Activated CD8-positive, alpha-beta memory T cell treated with anti-CD3 and anti-CD28 coated beads for 1 hour (primary cell): ENCODE data around the gene CHID1.

Source experiments
- DNase-seq, 2 donors: peaks; one replicate each; pipeline ENCODE4 v3.0.0-alpha.2; 2020; ENCODE audit warnings: low read depth in 1 of 2; ENCODE audit errors: extremely low read depth in 1 of 2

Gene CHID1

DNA sequence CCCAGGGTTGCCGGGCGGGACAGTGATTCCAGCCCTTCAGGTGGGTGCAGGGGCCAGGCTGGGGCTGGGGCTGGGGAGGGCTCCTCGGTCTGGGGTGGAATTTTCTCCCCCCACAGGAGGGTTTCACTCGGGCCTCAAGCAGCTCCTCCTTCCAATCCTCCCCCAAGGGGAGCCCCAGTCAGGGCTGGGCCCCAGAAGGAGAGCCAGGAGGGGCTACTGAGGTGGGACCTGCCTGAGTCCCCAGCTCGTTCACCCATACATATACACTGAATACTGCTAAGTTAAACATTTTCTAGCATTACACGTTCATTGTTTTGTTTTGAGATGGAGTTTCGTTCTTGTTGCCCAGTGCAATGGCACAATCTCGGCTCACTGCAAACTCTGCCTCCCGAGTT, 84.4 kb downstream of the CHID1 start:
- no peak for DNase-seq

- DNase-seq = no peak
Observed at GRCh38 chr11:825366-826226, 85.0 kb downstream of the CHID1 start.

DNA sequence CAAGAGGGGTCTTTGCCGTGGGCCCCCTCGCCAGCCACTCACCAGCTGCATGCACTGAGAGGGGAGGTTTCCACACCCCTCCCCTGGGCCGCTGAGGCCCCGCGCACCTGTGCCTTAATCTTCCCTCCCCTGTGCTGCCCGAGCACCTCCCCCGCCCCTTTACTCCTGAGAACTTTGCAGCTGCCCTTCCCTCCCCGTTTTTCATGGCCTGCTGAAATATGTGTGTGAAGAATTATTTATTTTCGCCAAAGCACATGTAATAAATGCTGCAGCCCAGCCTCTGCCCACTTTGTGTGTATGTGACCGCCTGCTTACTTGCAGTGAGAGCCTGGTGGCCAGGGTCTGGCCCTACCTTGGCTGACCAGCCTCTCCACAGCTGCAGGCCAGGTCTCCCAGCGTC, 85.7 kb downstream of the CHID1 start:
- DNase-seq = no peak

- DNase-seq = no peak
Observed at GRCh38 chr11:824292-824880, 86.2 kb downstream of the CHID1 start.

- no peak for DNase-seq
Observed at GRCh38 chr11:823441-824291, 86.9 kb downstream of the CHID1 start.

GRCh38 chr11:821512-822371, 88.9 kb downstream of the CHID1 start:
- no peak for DNase-seq

- no peak for DNase-seq
Observed at GRCh38 chr11:820655-821511, 89.7 kb downstream of the CHID1 start.

DNA sequence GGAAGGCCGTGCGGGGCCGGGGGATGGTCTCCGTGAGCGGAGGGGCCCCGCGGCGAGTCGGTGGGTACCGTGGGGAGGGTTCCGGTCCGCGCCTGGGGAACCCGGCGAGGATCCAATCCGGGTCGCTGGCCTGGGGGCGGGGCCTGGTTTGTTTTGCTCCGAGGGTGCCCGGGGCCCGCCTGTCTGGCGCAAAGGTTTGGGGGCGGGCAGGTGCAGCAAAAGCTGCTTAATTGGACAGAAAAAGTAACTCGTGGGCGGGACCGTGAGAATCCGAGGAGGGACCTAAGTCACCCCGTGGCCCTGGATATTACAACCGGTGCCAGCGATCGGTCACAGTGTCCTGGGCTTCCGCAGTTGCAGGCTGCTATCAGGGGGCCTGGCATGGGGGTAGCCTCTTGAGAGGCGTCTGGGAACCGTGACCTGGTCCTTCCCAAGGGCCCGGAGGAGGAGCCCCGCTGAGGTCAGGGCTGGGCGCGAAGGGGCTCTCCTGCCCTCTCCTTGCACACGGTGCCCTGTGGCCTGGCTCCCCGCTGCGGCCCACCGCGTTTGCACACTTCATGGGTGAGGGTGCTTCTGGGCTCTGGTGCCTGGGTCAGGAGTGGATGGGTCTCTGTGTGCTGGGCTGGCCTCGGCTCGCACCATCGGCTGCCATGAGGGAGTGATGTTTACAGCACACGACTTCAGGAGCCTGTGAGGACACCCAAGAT, 90.5 kb downstream of the CHID1 start:
- peak; percentile 88 to 91 for DNase-seq

DNA sequence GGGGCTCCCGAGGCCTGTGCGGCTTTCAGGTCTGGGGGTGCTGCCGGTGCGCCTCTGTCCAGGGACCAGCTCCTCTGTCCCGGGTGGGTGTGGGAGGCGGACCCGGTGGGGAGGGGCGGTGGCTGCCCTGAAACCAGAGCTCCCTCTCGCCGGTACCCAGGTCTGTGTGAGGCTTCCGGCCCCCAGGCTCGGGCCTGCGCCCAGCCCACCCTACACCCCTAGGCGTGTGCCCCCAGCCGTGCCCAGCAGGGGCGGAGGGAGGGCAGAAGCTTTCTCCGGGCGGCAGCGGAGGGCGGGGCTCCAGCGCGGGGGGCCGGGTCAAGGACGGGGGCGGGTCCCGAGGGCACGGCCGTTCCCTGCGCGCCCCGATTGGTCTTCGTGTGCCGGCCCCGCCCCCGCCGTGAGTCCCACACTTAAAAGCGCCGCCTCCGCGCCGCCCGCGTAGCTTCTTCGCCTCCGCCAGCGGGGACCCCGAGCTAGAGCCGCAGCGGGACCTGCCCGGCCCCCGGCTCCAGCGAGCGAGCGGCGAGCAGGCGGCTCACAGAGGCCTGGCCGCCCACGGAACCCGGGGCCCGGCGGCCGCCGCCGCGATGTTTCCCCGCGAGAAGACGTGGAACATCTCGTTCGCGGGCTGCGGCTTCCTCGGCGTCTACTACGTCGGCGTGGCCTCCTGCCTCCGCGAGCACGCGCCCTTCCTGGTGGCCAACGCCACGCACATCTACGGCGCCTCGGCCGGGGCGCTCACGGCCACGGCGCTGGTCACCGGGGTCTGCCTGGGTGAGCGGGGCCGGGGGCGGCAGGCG, 91.3 kb downstream of the CHID1 start:
- DNase-seq = peak; percentile 72 to 93

DNA sequence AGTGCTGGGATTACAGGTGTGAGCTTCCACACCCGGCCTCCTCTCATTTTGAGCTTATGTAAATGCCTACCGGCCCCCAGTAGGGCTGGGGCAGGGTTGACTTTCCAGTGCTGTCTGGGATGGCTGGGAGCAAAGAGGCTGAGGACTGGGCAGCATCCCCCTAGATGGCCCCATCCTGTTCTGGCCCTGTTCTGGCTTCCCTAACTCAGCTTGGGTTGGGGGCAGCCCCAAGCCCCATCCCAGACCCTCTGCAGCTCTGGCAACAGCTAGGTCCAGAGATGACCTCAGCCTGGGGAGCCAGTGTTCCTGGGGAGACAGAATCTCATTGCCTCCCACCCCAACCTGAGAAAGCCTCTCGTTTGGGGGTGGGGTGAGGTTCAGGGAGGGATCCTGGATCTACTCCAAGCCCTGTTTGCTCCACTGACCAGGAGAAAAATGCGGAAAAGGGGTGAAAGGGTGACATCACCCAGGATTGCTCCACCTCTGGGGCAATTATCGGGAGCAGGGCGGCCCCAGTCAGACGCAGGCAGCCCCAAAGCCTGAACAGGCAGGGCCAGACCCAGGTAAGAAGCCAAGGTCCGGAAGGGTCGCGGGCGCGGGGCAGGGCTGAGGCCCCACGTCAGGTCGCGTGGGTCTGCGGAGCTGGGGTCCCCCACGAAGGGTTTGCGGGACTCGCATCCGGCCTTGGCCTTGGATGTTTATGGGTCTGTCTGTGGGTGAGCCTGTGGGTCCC, 92.0 kb downstream of the CHID1 start, which contains the start of gene PNPLA2:
PNPLA2 (plus strand) TSS at position 519 of the 733 bp plus-strand sequence. CDS start 805 bp downstream, outside the sequence.
- no peak for DNase-seq
